GM12873 (cell line): ENCODE data around the gene CENPM.

Experiments used
- TF ChIP-seq, protein P1 (sequence below): IDR thresholded peaks from 2 replicates; pipeline ENCODE4 v1.5.1; 2012; ENCODE audit warnings: low read depth, mild to moderate bottlenecking, moderate library complexity, low read length, control low read depth; ENCODE audit not compliant: insufficient read depth; ENCODE audit errors: missing control alignments

The CENPM gene, protein sequence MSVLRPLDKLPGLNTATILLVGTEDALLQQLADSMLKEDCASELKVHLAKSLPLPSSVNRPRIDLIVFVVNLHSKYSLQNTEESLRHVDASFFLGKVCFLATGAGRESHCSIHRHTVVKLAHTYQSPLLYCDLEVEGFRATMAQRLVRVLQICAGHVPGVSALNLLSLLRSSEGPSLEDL

DNA sequence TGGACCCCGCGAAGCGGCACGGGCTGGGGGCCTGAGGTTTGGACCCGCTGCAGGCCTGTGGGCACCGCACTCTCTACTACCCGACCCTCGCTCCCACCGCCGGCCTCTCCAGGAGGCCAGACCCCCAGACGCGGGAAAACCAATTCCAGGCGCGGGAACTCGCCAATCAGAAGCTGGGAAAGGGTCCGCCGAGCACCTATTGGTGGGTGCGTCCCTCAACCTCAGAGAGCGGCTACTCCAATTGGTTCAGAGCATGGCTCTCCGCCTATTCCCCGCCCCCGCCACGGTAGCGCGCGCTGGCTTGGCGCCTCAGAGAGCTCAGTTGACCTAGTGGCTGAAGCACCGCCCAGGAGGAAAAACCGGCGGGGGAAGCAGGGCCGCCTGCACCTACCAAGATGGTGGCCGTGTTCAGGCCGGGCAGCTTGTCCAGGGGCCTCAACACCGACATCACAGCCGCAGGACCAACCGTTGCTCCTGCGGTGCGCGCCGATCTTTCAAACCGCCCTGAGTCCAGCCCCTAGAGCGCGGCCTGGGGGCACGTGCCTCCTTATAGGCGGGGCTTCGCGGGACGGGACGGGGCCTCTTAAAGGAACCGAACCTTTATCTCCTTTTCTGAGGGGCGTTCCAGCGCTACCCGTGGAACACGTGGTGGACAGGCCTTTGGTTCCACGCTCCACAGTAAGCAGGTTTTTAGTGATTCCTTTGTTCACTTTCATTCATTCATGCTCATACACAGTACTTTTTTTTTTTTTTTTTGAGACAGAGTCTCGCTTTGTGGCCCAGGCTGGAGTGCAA, at the start of gene CENPM:
CENPM (minus strand) TSS at position 524 of the 795 bp plus-strand sequence; CDS start at position 448, 76 bp downstream.
- TF ChIP-seq, protein P1, sequence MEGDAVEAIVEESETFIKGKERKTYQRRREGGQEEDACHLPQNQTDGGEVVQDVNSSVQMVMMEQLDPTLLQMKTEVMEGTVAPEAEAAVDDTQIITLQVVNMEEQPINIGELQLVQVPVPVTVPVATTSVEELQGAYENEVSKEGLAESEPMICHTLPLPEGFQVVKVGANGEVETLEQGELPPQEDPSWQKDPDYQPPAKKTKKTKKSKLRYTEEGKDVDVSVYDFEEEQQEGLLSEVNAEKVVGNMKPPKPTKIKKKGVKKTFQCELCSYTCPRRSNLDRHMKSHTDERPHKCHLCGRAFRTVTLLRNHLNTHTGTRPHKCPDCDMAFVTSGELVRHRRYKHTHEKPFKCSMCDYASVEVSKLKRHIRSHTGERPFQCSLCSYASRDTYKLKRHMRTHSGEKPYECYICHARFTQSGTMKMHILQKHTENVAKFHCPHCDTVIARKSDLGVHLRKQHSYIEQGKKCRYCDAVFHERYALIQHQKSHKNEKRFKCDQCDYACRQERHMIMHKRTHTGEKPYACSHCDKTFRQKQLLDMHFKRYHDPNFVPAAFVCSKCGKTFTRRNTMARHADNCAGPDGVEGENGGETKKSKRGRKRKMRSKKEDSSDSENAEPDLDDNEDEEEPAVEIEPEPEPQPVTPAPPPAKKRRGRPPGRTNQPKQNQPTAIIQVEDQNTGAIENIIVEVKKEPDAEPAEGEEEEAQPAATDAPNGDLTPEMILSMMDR: no peak

DNA sequence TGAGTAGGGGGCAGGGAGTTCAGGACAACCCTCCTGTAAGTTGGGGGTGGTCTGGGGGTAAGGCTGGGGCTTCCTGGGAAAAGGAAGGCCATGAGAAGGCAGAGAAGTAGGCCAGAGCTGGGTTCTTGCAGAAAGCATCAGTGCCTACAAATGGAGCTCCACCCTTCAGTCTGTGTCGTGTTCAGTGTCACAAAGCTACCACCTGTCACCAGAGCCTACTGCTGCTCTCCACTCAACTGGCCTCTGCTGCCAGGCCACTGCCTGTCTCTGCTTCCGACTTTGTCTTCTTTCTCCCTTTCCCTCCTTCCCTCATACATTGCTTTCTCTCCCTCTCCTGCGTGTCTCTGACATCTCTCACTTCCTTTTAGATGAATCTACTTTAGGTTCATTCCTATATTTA, 48.3 kb upstream of the CENPM start:
- TF ChIP-seq, protein P1: no peak

DNA sequence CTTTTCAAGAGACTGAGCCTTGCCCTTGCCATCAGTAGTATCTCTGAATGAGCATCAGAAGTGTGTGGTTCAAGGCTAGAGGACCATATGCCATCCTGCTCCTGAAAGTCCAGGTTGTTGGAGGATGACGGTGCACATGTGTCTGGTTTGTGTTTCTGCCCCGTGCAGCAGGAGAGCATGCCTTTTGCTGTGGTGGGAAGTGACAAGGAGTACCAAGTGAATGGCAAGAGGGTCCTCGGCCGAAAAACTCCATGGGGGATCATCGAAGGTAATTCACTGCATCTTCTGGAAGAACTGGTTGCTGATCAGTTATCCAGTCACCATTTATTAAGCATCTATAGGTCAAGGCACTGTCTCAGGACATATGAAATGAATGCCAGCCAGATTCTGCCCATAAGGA, 45.5 kb upstream of the CENPM start:
- TF ChIP-seq, protein P1: no peak

DNA sequence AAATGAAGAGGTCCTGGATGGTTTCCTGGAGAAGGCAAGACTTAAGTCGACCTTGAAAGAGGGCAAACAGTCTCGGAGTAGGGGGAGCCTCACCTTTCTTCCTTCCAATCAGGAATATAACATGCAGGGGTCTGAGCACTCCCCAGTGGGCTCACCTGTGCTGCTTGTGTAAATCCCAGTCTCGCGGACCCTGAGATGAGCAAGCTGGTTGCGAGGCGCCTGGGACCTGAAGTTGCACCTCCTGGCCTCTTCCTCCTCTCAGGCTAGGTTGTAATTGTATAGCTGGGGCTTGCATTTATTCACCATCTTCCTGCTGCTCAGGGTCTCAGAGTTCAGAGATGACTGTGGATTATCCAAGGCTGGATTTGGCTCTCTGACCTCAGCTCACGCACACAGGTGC, 44.2 kb upstream of the CENPM start:
- TF ChIP-seq, protein P1: no peak

DNA sequence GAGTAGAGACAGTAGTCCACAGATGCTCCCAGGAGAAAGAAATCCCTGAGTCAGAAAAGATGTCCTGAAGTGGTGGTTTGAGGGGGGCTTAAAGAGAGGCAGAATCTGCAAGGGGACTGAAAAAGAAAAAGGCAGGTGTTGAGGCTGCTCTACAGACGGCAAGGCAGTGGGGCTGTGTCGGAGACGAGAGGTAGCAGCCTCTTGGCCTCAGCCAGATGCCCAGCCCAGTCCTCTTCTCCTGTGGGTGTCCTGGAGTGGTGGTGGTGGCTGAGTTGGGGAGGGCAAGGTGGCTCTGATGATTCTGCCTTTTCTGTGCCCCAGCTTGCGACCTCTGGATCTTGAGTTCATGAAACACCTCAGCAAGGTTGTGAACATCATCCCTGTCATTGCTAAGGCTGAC, 42.3 kb upstream of the CENPM start:
- TF ChIP-seq, protein P1: no peak

DNA sequence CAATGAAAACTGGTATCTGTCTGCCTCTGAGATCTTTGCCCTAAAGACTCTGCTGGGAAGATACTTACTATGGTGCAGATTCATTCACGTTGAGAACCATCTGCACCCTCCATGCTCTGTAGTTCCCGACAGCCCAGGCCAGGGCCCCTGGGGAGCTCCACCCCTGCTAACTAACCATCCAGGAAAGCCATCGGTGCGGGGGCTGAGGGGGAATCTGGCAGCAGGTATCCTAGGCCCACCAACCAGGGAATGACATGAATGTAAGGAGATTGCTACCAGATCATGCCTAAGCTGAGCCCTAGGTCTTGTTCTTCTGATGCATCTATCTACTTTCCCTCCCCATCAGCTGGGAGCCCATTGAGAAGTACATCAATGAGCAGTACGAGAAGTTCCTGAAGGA, 40.3 kb upstream of the CENPM start:
- TF ChIP-seq, protein P1: no peak

DNA sequence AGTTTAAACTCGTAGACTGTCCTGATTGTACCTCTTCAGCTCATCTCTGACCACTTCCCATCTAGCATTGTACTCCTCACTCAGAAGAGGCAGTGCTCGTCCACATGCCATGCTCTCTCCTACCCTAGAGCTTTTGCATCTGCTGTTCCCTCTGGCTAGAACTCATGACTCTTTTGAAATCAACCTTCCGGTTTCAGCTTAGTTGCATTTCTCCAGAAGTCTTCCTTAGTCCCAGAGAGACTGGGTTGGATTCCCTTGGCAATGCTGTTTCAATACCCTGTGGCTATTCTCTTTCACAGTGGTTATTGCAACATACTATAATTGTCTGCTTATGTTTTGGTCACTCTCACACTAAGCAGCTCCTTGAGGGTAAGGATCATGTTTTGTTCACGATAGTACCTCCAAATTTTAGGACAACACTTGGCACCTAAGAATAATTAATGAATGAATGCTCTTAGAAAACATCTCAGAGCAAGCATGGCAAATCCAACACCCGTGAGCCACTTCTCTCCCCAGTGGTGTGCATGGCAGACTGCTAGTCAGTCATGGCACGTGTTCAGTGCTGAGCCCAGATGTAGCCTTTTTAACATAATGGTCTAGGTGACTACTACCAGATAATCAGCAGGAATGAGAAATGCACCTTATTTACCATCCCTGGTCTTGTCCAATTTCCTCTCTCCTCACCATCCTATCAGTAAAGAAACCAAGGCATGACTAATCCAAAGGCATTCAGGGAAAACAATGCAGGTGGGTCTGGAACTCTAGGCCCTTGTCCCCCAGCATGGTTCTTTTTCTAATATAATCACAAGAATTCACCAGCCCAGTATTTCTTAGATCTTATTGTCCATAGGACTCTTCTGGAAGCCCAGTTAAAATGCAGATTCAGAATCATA, 36.8 kb upstream of the CENPM start:
- TF ChIP-seq, protein P1: no peak
